Trophoblast cell (in vitro differentiated cells and primary cell): Measurements from ENCODE around the gene SPOCK1.
A peak's percentile ranks its signal among the peaks of the same experiment; 100 is the strongest.

Experiments used
- DNase-seq, 2 donors: peaks; one replicate each; pipeline ENCODE4 v3.0.0-alpha.2; 2016
- H2AFZ ChIP-seq: 2 replicates; pipeline ENCODE4 v1.6.1; 2013; ENCODE audit warnings: low read length, moderate library complexity, mild to moderate bottlenecking; ENCODE audit not compliant: insufficient read depth, poor library complexity
- H2AK5ac ChIP-seq: 2 replicates; pipeline ENCODE4 v1.6.1; 2013; ENCODE audit warnings: mild to moderate bottlenecking, low read length
- H2BK120ac ChIP-seq: 2 replicates; pipeline ENCODE4 v1.6.1; 2013; ENCODE audit warnings: low read length, mild to moderate bottlenecking, moderate library complexity; ENCODE audit not compliant: insufficient read depth, poor library complexity
- H2BK12ac ChIP-seq: 2 replicates; pipeline ENCODE4 v1.6.1; 2013; ENCODE audit warnings: mild to moderate bottlenecking, low read length, moderate library complexity
- H2BK5ac ChIP-seq: 2 replicates; pipeline ENCODE4 v1.6.1; 2013; ENCODE audit warnings: low read length, low read depth, moderate library complexity, mild to moderate bottlenecking; ENCODE audit not compliant: poor library complexity
- H3K14ac ChIP-seq: 2 replicates; pipeline ENCODE4 v1.6.1; 2013; ENCODE audit warnings: mild to moderate bottlenecking, low read length
- H3K18ac ChIP-seq: 2 replicates; pipeline ENCODE4 v1.6.1; 2013; ENCODE audit warnings: mild to moderate bottlenecking, low read length
- H3K23ac ChIP-seq: 2 replicates; pipeline ENCODE4 v1.6.1; 2013; ENCODE audit warnings: low read length
- H3K27ac ChIP-seq: 2 replicates; pipeline ENCODE4 v1.5.1; 2013; ENCODE audit warnings: low read depth, mild to moderate bottlenecking, inconsistent platforms, low read length, moderate library complexity
- H3K27me3 ChIP-seq: 2 replicates; pipeline ENCODE4 v1.6.1; 2013; ENCODE audit warnings: inconsistent platforms, mild to moderate bottlenecking, low read length, moderate library complexity; ENCODE audit not compliant: insufficient read depth
- H3K36me3 ChIP-seq, 2 experiments: 1 replicate in 1 of 2; 2 replicates in 1 of 2; pipeline ENCODE4 v1.6.1; 2013; ENCODE audit warnings: low read length in 2 of 2, mild to moderate bottlenecking in 2 of 2, moderate library complexity in 1 of 2; ENCODE audit not compliant: insufficient read depth in 2 of 2, control insufficient read depth in 1 of 2
- H3K4ac ChIP-seq: 2 replicates; pipeline ENCODE4 v1.6.1; 2013; ENCODE audit warnings: low read depth, mild to moderate bottlenecking, low read length, moderate library complexity
- H3K4me1 ChIP-seq, 2 experiments: 1 replicate in 1 of 2; 2 replicates in 1 of 2; pipeline ENCODE4 v1.6.1; 2013; ENCODE audit warnings: low read length in 2 of 2, mild to moderate bottlenecking in 2 of 2, moderate library complexity in 1 of 2; ENCODE audit not compliant: insufficient read depth in 2 of 2, control insufficient read depth in 1 of 2
- H3K4me2 ChIP-seq: 2 replicates; pipeline ENCODE4 v1.6.1; 2013; ENCODE audit warnings: inconsistent platforms, mild to moderate bottlenecking, low read length, moderate library complexity
- H3K4me3 ChIP-seq: 2 replicates; pipeline ENCODE4 v1.5.1; 2013; ENCODE audit warnings: mild to moderate bottlenecking, low read depth, low read length, inconsistent platforms
- H3K79me1 ChIP-seq: one replicate; pipeline ENCODE4 v1.6.1; 2013; ENCODE audit warnings: low read length
- H3K79me2 ChIP-seq: 2 replicates; pipeline ENCODE4 v1.6.1; 2013; ENCODE audit warnings: low read length, mild to moderate bottlenecking; ENCODE audit not compliant: control insufficient read depth, insufficient read depth, poor library complexity
- H3K9ac ChIP-seq: 2 replicates; pipeline ENCODE4 v1.6.1; 2013; ENCODE audit warnings: mild to moderate bottlenecking, low read length
- H3K9me3 ChIP-seq: 2 replicates; pipeline ENCODE4 v1.6.1; 2013; ENCODE audit warnings: low read depth, mild to moderate bottlenecking, control low read depth, inconsistent platforms, low read length; ENCODE audit not compliant: insufficient read depth
- H4K12ac ChIP-seq: 2 replicates; pipeline ENCODE4 v1.6.1; 2013; ENCODE audit warnings: low read depth, mild to moderate bottlenecking, low read length, moderate library complexity
- H4K8ac ChIP-seq: 2 replicates; pipeline ENCODE4 v1.6.1; 2013; ENCODE audit warnings: low read depth, mild to moderate bottlenecking, low read length, moderate library complexity
- H4K91ac ChIP-seq: one replicate; pipeline ENCODE4 v1.6.1; 2013; ENCODE audit warnings: low read depth, mild to moderate bottlenecking, low read length, moderate library complexity
- WGBS: extraction: QIAGEN DNeasy Blood & Tissue Kit; methylation state at CpG from one replicate; pipeline ENCODE4 v1.1.7; 2013; ENCODE audit warnings: missing lambda C conversion rate; ENCODE audit not compliant: insufficient read length, insufficient coverage; ENCODE audit errors: extremely low coverage; 5-methylcytosine and 5-hydroxymethylcytosine counted together

SPOCK1 gene

DNA sequence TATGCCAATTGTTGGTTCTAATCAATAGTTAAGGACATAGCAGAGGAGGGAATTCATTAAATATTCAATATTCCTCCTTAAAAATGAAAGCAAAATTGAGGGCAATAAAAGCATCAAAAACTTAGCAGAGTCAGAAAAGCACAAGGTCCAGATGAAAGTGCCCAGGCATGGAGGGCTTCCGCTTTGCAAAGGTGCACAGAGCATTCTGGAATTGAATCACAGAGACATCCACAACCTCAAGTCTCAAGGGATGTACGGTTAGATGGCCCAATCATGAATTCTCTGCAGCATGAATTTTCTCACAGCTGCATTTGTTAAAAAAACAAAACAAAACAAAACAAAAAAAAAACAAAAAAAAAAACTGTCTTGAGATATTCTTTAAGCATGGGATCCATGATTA is 253.7 kb downstream of the SPOCK1 start:
- H3K4me1 ChIP-seq: no peaks in the 10 kb centered on the region
- no peak overlapping the region for H2AK5ac ChIP-seq
- H3K9me3 ChIP-seq: no peaks in the 10 kb centered on the region
- H3K14ac ChIP-seq: no peak overlapping the region
- no peak overlapping the region for H4K12ac ChIP-seq
- no peaks in the 10 kb centered on the region for H3K79me2 ChIP-seq
- H3K4ac ChIP-seq: no peak overlapping the region
- no peak overlapping the region for H4K91ac ChIP-seq
- no peaks in the 10 kb centered on the region for H3K36me3 ChIP-seq
- no peak overlapping the region for H3K18ac ChIP-seq
- H3K27ac ChIP-seq: no peak overlapping the region
- no peak overlapping the region for H2BK12ac ChIP-seq
- no peak overlapping the region for H3K23ac ChIP-seq
- H2BK120ac ChIP-seq: no peak overlapping the region
- no peak overlapping the region for H3K4me3 ChIP-seq
- no CpG with 5 or more reads among the region's 2 CpGs for WGBS
- H3K4me2 ChIP-seq: no peak overlapping the region
- no peak overlapping the region for H4K8ac ChIP-seq
- H3K9ac ChIP-seq: no peak overlapping the region
- no peaks in the 10 kb centered on the region for H3K27me3 ChIP-seq
- no peak overlapping the region for H2AFZ ChIP-seq
- H2BK5ac ChIP-seq: no peak overlapping the region
- no peaks in the 10 kb centered on the region for H3K79me1 ChIP-seq
- no peak for DNase-seq

DNA sequence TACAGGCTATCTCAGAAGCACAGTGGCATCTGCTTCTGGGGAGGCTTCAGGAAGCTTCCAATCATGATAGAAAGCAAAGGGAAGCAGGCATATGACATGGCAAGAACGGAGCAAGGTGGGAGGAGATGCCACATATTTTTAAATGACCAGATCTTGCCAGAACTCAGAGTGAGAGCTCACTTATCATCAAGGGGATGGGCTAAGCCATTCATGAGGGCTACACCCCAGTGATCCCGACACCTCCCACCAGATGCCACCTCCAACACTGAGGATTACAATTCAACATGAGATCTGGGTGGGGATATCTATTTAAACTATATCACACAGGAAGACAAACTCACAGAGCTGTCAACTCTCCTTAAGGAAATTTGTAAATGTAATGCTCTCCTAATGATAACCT is 258.8 kb downstream of the SPOCK1 start:
- no peak overlapping the region for H2AK5ac ChIP-seq
- no peak overlapping the region for H3K9ac ChIP-seq
- H3K79me2 ChIP-seq: no peaks in the 10 kb centered on the region
- H3K4me1 ChIP-seq: no peaks in the 10 kb centered on the region
- no peak overlapping the region for H2BK12ac ChIP-seq
- no peak overlapping the region for H4K8ac ChIP-seq
- H3K18ac ChIP-seq: no peak overlapping the region
- H3K79me1 ChIP-seq: no peaks in the 10 kb centered on the region
- no peak overlapping the region for H3K14ac ChIP-seq
- no peak for DNase-seq
- H3K9me3 ChIP-seq: no peaks in the 10 kb centered on the region
- H2BK120ac ChIP-seq: no peak overlapping the region
- H3K23ac ChIP-seq: no peak overlapping the region
- H3K4ac ChIP-seq: no peak overlapping the region
- no peak overlapping the region for H3K4me2 ChIP-seq
- no peaks in the 10 kb centered on the region for H3K36me3 ChIP-seq
- H4K91ac ChIP-seq: no peak overlapping the region
- WGBS: no CpG with 5 or more reads among the region's 2 CpGs
- H4K12ac ChIP-seq: no peak overlapping the region
- H2BK5ac ChIP-seq: no peak overlapping the region
- no peak overlapping the region for H3K4me3 ChIP-seq
- H3K27me3 ChIP-seq: no peaks in the 10 kb centered on the region
- H2AFZ ChIP-seq: no peak overlapping the region
- no peak overlapping the region for H3K27ac ChIP-seq

DNA sequence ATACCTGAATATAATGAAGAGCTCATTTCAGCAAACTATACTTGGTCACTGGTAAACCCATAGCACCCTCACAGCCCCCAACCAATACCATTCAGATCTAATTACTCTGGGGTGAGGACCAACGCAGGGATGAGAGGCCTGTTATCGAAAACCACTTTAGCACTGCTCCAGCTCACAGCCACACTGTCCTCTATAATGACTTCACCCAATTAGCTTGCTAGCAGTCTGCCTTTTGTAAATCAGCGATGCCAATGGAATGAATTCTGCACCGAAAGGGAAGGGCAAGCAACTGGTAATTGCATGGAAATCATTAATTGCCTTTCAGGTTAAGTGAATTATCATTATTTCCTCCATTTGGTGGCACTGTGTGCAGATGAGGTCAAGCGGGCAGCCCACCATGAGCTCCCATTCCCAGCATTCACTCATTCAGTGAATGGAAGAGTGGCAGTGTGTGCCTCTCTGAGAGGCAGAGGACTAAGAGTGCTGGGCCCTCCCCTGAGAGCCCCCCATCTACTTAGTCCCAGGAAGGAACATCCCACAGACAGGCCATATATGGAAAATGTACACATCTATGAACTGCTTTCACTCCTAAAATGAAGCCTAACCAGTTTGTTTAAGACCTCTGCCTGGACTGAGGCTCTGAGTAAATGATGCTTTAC is 262.1 kb downstream of the SPOCK1 start:
- H2BK12ac ChIP-seq: no peak overlapping the region
- H3K23ac ChIP-seq: no peak overlapping the region
- H3K36me3 ChIP-seq: no peaks in the 10 kb centered on the region
- no peak overlapping the region for H4K91ac ChIP-seq
- H4K8ac ChIP-seq: no peak overlapping the region
- H3K79me2 ChIP-seq: no peaks in the 10 kb centered on the region
- no peak overlapping the region for H2AFZ ChIP-seq
- H3K18ac ChIP-seq: no peak overlapping the region
- WGBS: no CpG with 5 or more reads among the region's 5 CpGs
- no peak overlapping the region for H3K4ac ChIP-seq
- no peak overlapping the region for H3K14ac ChIP-seq
- H3K4me3 ChIP-seq: no peak overlapping the region
- H4K12ac ChIP-seq: no peak overlapping the region
- no peaks in the 10 kb centered on the region for H3K9me3 ChIP-seq
- H3K9ac ChIP-seq: no peak overlapping the region
- no peak overlapping the region for H2AK5ac ChIP-seq
- peaks cover 0 to 3% of the 10 kb centered on the region in 2 experiments for H3K4me1 ChIP-seq
- DNase-seq: no peak
- no peak overlapping the region for H2BK5ac ChIP-seq
- H3K27ac ChIP-seq: no peak overlapping the region
- no peak overlapping the region for H2BK120ac ChIP-seq
- peak overlapping the region; percentile 7 for H3K4me2 ChIP-seq
- no peaks in the 10 kb centered on the region for H3K27me3 ChIP-seq
- no peaks in the 10 kb centered on the region for H3K79me1 ChIP-seq

DNA sequence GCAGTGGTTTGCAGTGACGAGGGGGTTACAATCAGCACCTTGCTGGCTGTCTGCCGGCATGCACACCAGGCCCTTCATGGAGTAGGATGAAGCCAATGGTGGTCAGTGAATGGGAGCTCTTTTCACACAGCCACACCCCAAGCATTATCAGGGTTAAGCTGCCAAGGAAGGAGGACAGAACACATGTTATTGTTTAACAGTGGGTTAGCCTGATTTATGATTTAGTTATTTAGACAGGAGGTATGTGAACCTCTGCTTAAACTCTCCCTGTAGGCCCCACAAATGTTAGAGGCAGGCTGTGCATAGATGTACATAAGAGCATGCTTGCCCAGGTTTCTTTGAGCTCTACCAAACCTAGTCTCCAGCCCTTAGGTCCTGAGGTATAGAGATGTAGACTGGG is 262.9 kb downstream of the SPOCK1 start:
- no peak overlapping the region for H3K9ac ChIP-seq
- H4K91ac ChIP-seq: no peak overlapping the region
- H3K4me2 ChIP-seq: no peak overlapping the region
- H4K8ac ChIP-seq: no peak overlapping the region
- H3K27ac ChIP-seq: no peak overlapping the region
- no peak overlapping the region for H3K23ac ChIP-seq
- H3K79me2 ChIP-seq: no peaks in the 10 kb centered on the region
- H4K12ac ChIP-seq: no peak overlapping the region
- H3K36me3 ChIP-seq: no peaks in the 10 kb centered on the region
- no peak overlapping the region for H3K4me3 ChIP-seq
- no peak overlapping the region for H3K18ac ChIP-seq
- H3K79me1 ChIP-seq: no peaks in the 10 kb centered on the region
- peaks cover 0 to 3% of the 10 kb centered on the region in 2 experiments for H3K4me1 ChIP-seq
- H2BK5ac ChIP-seq: no peak overlapping the region
- no peak overlapping the region for H2BK12ac ChIP-seq
- H3K4ac ChIP-seq: no peak overlapping the region
- no peak overlapping the region for H2AFZ ChIP-seq
- no CpG with 5 or more reads among the region's 2 CpGs for WGBS
- no peaks in the 10 kb centered on the region for H3K9me3 ChIP-seq
- H3K27me3 ChIP-seq: no peaks in the 10 kb centered on the region
- no peak overlapping the region for H2BK120ac ChIP-seq
- no peak overlapping the region for H3K14ac ChIP-seq
- no peak for DNase-seq
- no peak overlapping the region for H2AK5ac ChIP-seq
